HEK293 (cell line): ENCODE data around the gene PI3.
"Not testable (repeated sequence)": the region's sequence is repeated elsewhere in the genome, so short reads cannot be mapped to it uniquely, and the experiment has no call there.

Experiments used
- CTCF ChIA-PET: fragments of 350-600 bp; formaldehyde crosslinking; extraction: SDS; loops from one replicate; lab custom pipeline; 2021; ENCODE audit warnings: antibody characterized with exemption; lab: Yijun Ruan, JAX
- POLR2A ChIA-PET: fragments of 300-600 bp; formaldehyde crosslinking; extraction: SDS; loops from one replicate; lab custom pipeline; 2020; ENCODE audit warnings: antibody characterized with exemption, inconsistent platforms; lab: Yijun Ruan, JAX
- H3K27ac ChIP-seq: fragments of 200-500 bp; sonication (Bioruptor generic); 2 replicates; pipeline ENCODE4 v1.5.1; 2014; ENCODE audit warnings: low read depth, low read length, control low read depth, inconsistent platforms; ENCODE audit errors: extremely low read depth
- H3K36me3 ChIP-seq, 2 experiments: fragments of 200-500 bp in 1 of 2; sonication (Bioruptor generic) in 1 of 2; 1 replicate in 1 of 2; 2 replicates in 1 of 2; pipeline ENCODE4 v1.5.1; 2014 to 2017; ENCODE audit warnings: inconsistent platforms in 2 of 2, low read length in 2 of 2; ENCODE audit not compliant: control insufficient read depth in 2 of 2, insufficient read depth in 1 of 2
- H3K4me1 ChIP-seq: fragments of 200-500 bp; sonication (Bioruptor generic); 2 replicates; pipeline ENCODE4 v1.5.1; 2014; ENCODE audit warnings: mild to moderate bottlenecking, low read length, inconsistent platforms; ENCODE audit not compliant: control insufficient read depth, insufficient read depth
- H3K4me3 ChIP-seq: 2 replicates; pipeline ENCODE4 v1.5.1; 2011; ENCODE audit warnings: low read depth, mild to moderate bottlenecking, control low read depth, low read length, moderate library complexity
- H3K9me3 ChIP-seq: fragments of 200-500 bp; sonication (Bioruptor generic); 2 replicates; pipeline ENCODE4 v1.5.1; 2014; ENCODE audit warnings: low read depth, low read length, inconsistent platforms; ENCODE audit not compliant: control insufficient read depth, insufficient read depth
- KLF7 ChIP-seq: fragments of 450-650 bp; formaldehyde crosslinking; IDR thresholded peaks from 2 replicates; pipeline ENCODE4 v1.5.1; 2016; ENCODE audit warnings: missing biosample characterization, missing genetic modification characterization, borderline replicate concordance
- MYNN ChIP-seq: fragments of 450-650 bp; formaldehyde crosslinking; IDR thresholded peaks from 2 replicates; pipeline ENCODE4 v1.5.1; 2016; ENCODE audit warnings: missing biosample characterization, missing genetic modification characterization, borderline replicate concordance
- MZF1 ChIP-seq: fragments of 450-650 bp; formaldehyde crosslinking; IDR thresholded peaks from 2 replicates; pipeline ENCODE4 v1.5.1; 2017; ENCODE audit warnings: missing biosample characterization, missing genetic modification characterization, borderline replicate concordance
- ZBTB7A ChIP-seq: fragments of 450-650 bp; formaldehyde crosslinking; IDR thresholded peaks from 2 replicates; pipeline ENCODE4 v1.5.1; 2016; ENCODE audit warnings: low read depth, missing biosample characterization, missing genetic modification characterization
- ZNF214 ChIP-seq: fragments of 450-650 bp; formaldehyde crosslinking; IDR thresholded peaks from 2 replicates; pipeline ENCODE4 v1.5.1; 2017; ENCODE audit warnings: missing biosample characterization, mild to moderate bottlenecking, missing genetic modification characterization, borderline replicate concordance
- ZNF426 ChIP-seq: fragments of 450-650 bp; formaldehyde crosslinking; IDR thresholded peaks from 2 replicates; pipeline ENCODE4 v1.5.1; 2017; ENCODE audit warnings: missing biosample characterization, missing genetic modification characterization, mild to moderate bottlenecking, inconsistent platforms, moderate library complexity
- ZNF48 ChIP-seq: fragments of 450-650 bp; formaldehyde crosslinking; IDR thresholded peaks from 2 replicates; pipeline ENCODE4 v1.5.1; 2016; ENCODE audit warnings: missing biosample characterization, missing genetic modification characterization
- ZNF510 ChIP-seq: fragments of 450-650 bp; formaldehyde crosslinking; IDR thresholded peaks from 2 replicates; pipeline ENCODE4 v1.5.1; 2018; ENCODE audit warnings: mild to moderate bottlenecking, missing genetic modification characterization, missing biosample characterization; ENCODE audit not compliant: insufficient replicate concordance
- ZNF521 ChIP-seq: fragments of 450-650 bp; formaldehyde crosslinking; IDR thresholded peaks from 2 replicates; pipeline ENCODE4 v1.5.1; 2017; ENCODE audit warnings: missing biosample characterization, mild to moderate bottlenecking, missing genetic modification characterization
- ZNF629 ChIP-seq: fragments of 450-650 bp; formaldehyde crosslinking; IDR thresholded peaks from 2 replicates; pipeline ENCODE4 v1.5.1; 2017; ENCODE audit warnings: missing biosample characterization, missing genetic modification characterization
- ZNF701 ChIP-seq: fragments of 450-650 bp; formaldehyde crosslinking; IDR thresholded peaks from 2 replicates; pipeline ENCODE4 v1.5.1; 2016; ENCODE audit warnings: missing biosample characterization, missing genetic modification characterization
- ZNF830 ChIP-seq: fragments of 450-650 bp; IDR thresholded peaks from 2 replicates; pipeline ENCODE4 v1.5.0; 2018; ENCODE audit warnings: missing biosample characterization, missing genetic modification characterization, low read depth, mild to moderate bottlenecking, moderate library complexity
- ZXDB ChIP-seq: fragments of 450-650 bp; formaldehyde crosslinking; IDR thresholded peaks from 2 replicates; pipeline ENCODE4 v1.5.1; 2016; ENCODE audit warnings: missing biosample characterization, missing genetic modification characterization
- TF ChIP-seq, protein P1 (sequence below): sonication (generic); formaldehyde crosslinking; IDR thresholded peaks from 2 replicates; pipeline ENCODE4 v1.8.1; 2022; ENCODE audit warnings: mild to moderate bottlenecking, moderate library complexity, missing genetic modification reagents
- TF ChIP-seq, protein P2 (sequence below): fragments of 450-650 bp; formaldehyde crosslinking; IDR thresholded peaks from 2 replicates; pipeline ENCODE4 v1.5.1; 2016; ENCODE audit warnings: missing biosample characterization, missing genetic modification characterization
- TF ChIP-seq, protein P3 (sequence below): fragments of 450-650 bp; formaldehyde crosslinking; IDR thresholded peaks from 2 replicates; pipeline ENCODE4 v1.5.1; 2017; ENCODE audit warnings: missing biosample characterization, missing genetic modification characterization
- TF ChIP-seq, protein P4 (sequence below): fragments of 450-650 bp; formaldehyde crosslinking; IDR thresholded peaks from 2 replicates; pipeline ENCODE4 v1.5.1; 2017; ENCODE audit warnings: missing biosample characterization, missing genetic modification characterization

PI3 gene

DNA sequence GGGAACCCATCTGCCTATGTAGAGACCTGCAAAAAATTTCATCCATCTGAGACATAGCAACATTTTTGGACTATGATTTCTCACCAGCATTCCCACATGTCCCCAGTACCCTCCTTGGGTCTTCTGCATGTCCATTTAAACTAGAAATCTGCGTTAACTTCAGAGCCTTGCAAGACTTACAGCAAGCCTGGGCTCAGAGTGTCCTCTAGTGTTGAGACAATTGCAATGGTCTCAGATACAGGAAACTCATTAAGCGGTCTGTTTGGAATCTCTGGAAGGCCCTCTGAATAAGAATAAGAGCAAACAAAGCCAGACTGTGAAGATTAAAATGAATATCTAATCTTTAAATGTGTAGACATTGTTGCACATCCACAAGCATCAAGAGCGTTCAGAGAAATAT lies 20.5 kb upstream of the PI3 start:
- TF ChIP-seq, protein P1, sequence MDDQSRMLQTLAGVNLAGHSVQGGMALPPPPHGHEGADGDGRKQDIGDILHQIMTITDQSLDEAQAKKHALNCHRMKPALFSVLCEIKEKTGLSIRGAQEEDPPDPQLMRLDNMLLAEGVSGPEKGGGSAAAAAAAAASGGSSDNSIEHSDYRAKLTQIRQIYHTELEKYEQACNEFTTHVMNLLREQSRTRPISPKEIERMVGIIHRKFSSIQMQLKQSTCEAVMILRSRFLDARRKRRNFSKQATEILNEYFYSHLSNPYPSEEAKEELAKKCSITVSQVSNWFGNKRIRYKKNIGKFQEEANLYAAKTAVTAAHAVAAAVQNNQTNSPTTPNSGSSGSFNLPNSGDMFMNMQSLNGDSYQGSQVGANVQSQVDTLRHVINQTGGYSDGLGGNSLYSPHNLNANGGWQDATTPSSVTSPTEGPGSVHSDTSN (CRISPR knock-in tag): no peak
- TF ChIP-seq ZNF510 (tag by site-specific recombination): no peak
- no peak for TF ChIP-seq ZNF426 (tag by site-specific recombination)
- TF ChIP-seq ZNF830 (tag by site-specific recombination): no peak
- TF ChIP-seq ZNF521 (tag by site-specific recombination): no peak
- TF ChIP-seq ZXDB (tag by site-specific recombination): no peak
- TF ChIP-seq ZNF214 (tag by site-specific recombination): no peak
- TF ChIP-seq, protein P2, sequence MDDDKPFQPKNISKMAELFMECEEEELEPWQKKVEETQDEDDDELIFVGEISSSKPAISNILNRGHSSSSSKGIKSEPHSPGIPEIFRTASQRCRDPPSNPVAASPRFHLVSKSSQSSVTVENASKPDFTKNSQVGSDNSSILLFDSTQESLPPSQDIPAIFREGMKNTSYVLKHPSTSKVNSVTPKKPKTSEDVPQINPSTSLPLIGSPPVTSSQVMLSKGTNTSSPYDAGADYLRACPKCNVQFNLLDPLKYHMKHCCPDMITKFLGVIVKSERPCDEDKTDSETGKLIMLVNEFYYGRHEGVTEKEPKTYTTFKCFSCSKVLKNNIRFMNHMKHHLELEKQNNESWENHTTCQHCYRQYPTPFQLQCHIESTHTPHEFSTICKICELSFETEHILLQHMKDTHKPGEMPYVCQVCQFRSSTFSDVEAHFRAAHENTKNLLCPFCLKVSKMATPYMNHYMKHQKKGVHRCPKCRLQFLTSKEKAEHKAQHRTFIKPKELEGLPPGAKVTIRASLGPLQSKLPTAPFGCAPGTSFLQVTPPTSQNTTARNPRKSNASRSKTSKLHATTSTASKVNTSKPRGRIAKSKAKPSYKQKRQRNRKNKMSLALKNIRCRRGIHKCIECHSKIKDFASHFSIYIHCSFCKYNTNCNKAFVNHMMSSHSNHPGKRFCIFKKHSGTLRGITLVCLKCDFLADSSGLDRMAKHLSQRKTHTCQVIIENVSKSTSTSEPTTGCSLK: no peak
- TF ChIP-seq ZNF629: no peak
- TF ChIP-seq, protein P3, sequence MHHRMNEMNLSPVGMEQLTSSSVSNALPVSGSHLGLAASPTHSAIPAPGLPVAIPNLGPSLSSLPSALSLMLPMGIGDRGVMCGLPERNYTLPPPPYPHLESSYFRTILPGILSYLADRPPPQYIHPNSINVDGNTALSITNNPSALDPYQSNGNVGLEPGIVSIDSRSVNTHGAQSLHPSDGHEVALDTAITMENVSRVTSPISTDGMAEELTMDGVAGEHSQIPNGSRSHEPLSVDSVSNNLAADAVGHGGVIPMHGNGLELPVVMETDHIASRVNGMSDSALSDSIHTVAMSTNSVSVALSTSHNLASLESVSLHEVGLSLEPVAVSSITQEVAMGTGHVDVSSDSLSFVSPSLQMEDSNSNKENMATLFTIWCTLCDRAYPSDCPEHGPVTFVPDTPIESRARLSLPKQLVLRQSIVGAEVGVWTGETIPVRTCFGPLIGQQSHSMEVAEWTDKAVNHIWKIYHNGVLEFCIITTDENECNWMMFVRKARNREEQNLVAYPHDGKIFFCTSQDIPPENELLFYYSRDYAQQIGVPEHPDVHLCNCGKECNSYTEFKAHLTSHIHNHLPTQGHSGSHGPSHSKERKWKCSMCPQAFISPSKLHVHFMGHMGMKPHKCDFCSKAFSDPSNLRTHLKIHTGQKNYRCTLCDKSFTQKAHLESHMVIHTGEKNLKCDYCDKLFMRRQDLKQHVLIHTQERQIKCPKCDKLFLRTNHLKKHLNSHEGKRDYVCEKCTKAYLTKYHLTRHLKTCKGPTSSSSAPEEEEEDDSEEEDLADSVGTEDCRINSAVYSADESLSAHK (tag by site-specific recombination): no peak
- no peak for TF ChIP-seq MYNN (tag by site-specific recombination)
- TF ChIP-seq, protein P4, sequence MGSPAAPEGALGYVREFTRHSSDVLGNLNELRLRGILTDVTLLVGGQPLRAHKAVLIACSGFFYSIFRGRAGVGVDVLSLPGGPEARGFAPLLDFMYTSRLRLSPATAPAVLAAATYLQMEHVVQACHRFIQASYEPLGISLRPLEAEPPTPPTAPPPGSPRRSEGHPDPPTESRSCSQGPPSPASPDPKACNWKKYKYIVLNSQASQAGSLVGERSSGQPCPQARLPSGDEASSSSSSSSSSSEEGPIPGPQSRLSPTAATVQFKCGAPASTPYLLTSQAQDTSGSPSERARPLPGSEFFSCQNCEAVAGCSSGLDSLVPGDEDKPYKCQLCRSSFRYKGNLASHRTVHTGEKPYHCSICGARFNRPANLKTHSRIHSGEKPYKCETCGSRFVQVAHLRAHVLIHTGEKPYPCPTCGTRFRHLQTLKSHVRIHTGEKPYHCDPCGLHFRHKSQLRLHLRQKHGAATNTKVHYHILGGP (tag by site-specific recombination): no peak
- no peak for TF ChIP-seq ZBTB7A (tag by site-specific recombination)
- no peak for TF ChIP-seq ZNF701 (tag by site-specific recombination)
- TF ChIP-seq KLF7: no peak
- no peak for TF ChIP-seq MZF1 (tag by site-specific recombination)
- no peak for TF ChIP-seq ZNF48
- ChIA-PET CTCF (interaction anchor here (1.1 kb wide), 1 partner anchor 138 kb away, joined by 4 read pairs; no protein-coding TSS in a partner anchor), POLR2A (no interaction called here)
- H3K9me3 ChIP-seq: no peaks in the 10 kb centered on the region
- H3K27ac ChIP-seq: no peak overlapping the region
- no peaks in the 10 kb centered on the region for H3K4me1 ChIP-seq
- no peaks in the 10 kb centered on the region for H3K36me3 ChIP-seq
- no peak overlapping the region for H3K4me3 ChIP-seq

DNA sequence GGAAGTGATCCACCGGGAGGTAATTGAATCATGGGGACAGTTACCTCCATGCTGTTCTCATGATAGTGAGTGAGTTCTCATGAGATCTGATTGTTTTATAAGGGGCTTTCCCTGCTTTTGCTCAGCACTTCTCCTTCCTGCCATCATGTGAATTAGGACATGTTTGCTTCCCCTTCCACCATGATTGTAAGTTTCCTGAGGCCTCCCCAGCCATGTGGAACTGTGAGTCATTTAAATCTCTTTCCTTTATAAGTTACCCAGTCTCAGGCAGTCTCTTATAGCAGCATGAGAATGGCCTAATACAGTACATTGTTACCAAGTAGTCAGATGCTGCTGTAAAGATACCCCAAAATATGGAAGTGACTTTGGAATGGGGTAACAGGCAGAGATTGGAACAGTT lies 19.9 kb upstream of the PI3 start:
- POLR2A ChIA-PET, H3K4me3 ChIP-seq, H3K9me3 ChIP-seq, H3K36me3 ChIP-seq, H3K27ac ChIP-seq, H3K4me1 ChIP-seq: not testable (repeated sequence)
- CTCF ChIA-PET: interaction anchor here (0.9 kb wide), 1 partner anchor 15 kb away, joined by 3 read pairs; no protein-coding TSS in a partner anchor
